KMS-11 (cell line): ENCODE data around the gene PKD2L2.

Source experiments
- H2AFZ ChIP-seq: fragments of 200-600 bp; sonication (generic); 2 replicates; pipeline ENCODE4 v1.6.1; 2016; ENCODE audit warnings: antibody characterized with exemption, mixed run types, low read depth
- H3K27ac ChIP-seq: fragments of 200-600 bp; sonication (generic); 2 replicates; pipeline ENCODE4 v1.6.1; 2016; ENCODE audit warnings: mild to moderate bottlenecking, mixed run types
- H3K27me3 ChIP-seq: fragments of 200-600 bp; sonication (generic); 2 replicates; pipeline ENCODE4 v1.6.1; 2017; ENCODE audit warnings: mild to moderate bottlenecking, low read depth, mixed run types, moderate library complexity; ENCODE audit not compliant: insufficient read depth
- H3K36me3 ChIP-seq: fragments of 200-600 bp; sonication (generic); 2 replicates; pipeline ENCODE4 v1.6.1; 2017; ENCODE audit warnings: mild to moderate bottlenecking, mixed run types; ENCODE audit not compliant: insufficient read depth
- H3K4me1 ChIP-seq: fragments of 200-600 bp; sonication (generic); 2 replicates; pipeline ENCODE4 v1.6.1; 2016; ENCODE audit warnings: mild to moderate bottlenecking, low read depth, mixed run types; ENCODE audit not compliant: poor library complexity, severe bottlenecking
- H3K4me2 ChIP-seq: fragments of 200-600 bp; sonication (generic); 2 replicates; pipeline ENCODE4 v1.7.0; 2016; ENCODE audit warnings: mild to moderate bottlenecking, mixed run types
- H3K4me3 ChIP-seq: fragments of 200-600 bp; sonication (generic); IDR thresholded peaks from 2 replicates; pipeline ENCODE4 v1.6.1; 2017; ENCODE audit warnings: low read depth, low read length, mixed read lengths; ENCODE audit not compliant: insufficient read depth
- H3K79me2 ChIP-seq: fragments of 200-600 bp; sonication (generic); 2 replicates; pipeline ENCODE4 v1.6.1; 2016; ENCODE audit warnings: low read depth, mixed run types; ENCODE audit not compliant: insufficient read depth
- H3K9ac ChIP-seq: fragments of 200-600 bp; sonication (generic); 2 replicates; pipeline ENCODE4 v1.6.1; 2016; ENCODE audit warnings: mild to moderate bottlenecking, mixed run types
- H4K20me1 ChIP-seq: fragments of 200-600 bp; sonication (generic); 2 replicates; pipeline ENCODE4 v1.6.1; 2016; ENCODE audit warnings: mild to moderate bottlenecking, mixed run types; ENCODE audit not compliant: insufficient read depth
- CTCF ChIP-seq: fragments of 200-600 bp; sonication (generic); conservative IDR thresholded peaks from 2 replicates; pipeline ENCODE4 v1.6.1; 2017; ENCODE audit warnings: low read depth, mild to moderate bottlenecking, antibody characterized with exemption, low read length, moderate library complexity, mixed read lengths

Gene PKD2L2

GRCh38 chr5:137975208-137975607, 86.0 kb downstream of the PKD2L2 start:
- Histone ChIP-seq H3K27me3 (no peaks in the 10 kb centered on the region), H2AFZ (no peak overlapping the region), H3K27ac (no peak overlapping the region), H3K36me3 (0 out of 2 replicates have a peak, but pooled peaks cover 5% of the 10 kb centered on the region), H3K4me2 (no peak overlapping the region), H3K4me3 (no peak overlapping the region), H4K20me1 (no peaks in the 10 kb centered on the region), H3K4me1 (no peaks in the 10 kb centered on the region), H3K9ac (no peak overlapping the region), H3K79me2 (no peaks in the 10 kb centered on the region)
- no peak for TF ChIP-seq CTCF

- H3K79me2 ChIP-seq: no peaks in the 10 kb centered on the region
- no peak for TF ChIP-seq CTCF
- H3K36me3 ChIP-seq: no peaks in the 10 kb centered on the region
- H3K4me3 ChIP-seq: no peak overlapping the region
- H3K27ac ChIP-seq: no peak overlapping the region
- no peak overlapping the region for H3K4me2 ChIP-seq
- H2AFZ ChIP-seq: no peak overlapping the region
- no peak overlapping the region for H3K9ac ChIP-seq
- no peaks in the 10 kb centered on the region for H4K20me1 ChIP-seq
- no peaks in the 10 kb centered on the region for H3K27me3 ChIP-seq
- no peaks in the 10 kb centered on the region for H3K4me1 ChIP-seq
Observed at GRCh38 chr5:137989419-137989818, 100.2 kb downstream of the PKD2L2 start.
